GM13976 (cell line): ENCODE measurements around the gene TEX48.
A peak's percentile ranks its signal among the peaks of the same experiment; 100 is the strongest.

Experiments used
- DNase-seq: peaks from one replicate; pipeline ENCODE4 v3.0.0; 2012; ENCODE audit warnings: low spot score
- in situ Hi-C: fragments of 300-500 bp; cut with MboI; formaldehyde crosslinking; loops from one replicate; pipeline ENCODE4 v1.12.0; 2022; ENCODE audit warnings: low sequenced_read_pairs, mixed read lengths, inconsistent platforms; ENCODE audit not compliant: unreplicated experiment
- TF ChIP-seq, protein P1 (sequence below): IDR thresholded peaks from 2 replicates; pipeline ENCODE4 v1.5.1; 2012; ENCODE audit warnings: borderline replicate concordance, mild to moderate bottlenecking; ENCODE audit not compliant: insufficient read depth; ENCODE audit errors: extremely low read depth, missing control alignments, control extremely low read depth

Gene TEX48

DNA sequence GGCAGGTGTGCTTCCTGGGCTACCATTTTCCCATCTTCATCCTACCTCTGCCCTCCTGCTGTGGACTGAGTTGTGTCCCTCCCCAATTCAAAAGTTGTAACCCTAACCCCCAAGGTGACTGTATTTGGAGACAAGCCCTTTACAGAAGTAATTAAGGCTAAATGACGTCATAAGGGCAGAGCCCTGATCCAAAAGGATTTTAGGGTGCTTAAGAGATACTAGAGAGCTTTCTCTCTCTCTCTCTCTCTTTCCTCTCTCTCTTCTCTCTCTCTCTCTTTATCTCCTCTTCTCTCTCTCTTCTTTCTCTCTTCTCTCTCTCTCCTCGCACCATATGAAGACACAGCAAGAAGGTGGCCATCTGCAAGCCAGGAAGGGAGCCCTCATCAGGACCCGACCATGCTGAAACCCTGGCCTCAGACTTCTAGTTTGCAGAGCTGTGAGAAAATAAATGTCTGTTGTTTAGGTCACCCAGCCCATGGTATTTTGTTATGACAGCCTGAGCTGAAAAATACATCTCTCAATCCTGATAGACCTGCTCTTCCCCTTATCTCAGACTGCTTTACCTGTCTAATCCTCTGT is 36.0 kb upstream of the TEX48 start:
- in situ Hi-C loops = no loop called here
- TF ChIP-seq, protein P1, sequence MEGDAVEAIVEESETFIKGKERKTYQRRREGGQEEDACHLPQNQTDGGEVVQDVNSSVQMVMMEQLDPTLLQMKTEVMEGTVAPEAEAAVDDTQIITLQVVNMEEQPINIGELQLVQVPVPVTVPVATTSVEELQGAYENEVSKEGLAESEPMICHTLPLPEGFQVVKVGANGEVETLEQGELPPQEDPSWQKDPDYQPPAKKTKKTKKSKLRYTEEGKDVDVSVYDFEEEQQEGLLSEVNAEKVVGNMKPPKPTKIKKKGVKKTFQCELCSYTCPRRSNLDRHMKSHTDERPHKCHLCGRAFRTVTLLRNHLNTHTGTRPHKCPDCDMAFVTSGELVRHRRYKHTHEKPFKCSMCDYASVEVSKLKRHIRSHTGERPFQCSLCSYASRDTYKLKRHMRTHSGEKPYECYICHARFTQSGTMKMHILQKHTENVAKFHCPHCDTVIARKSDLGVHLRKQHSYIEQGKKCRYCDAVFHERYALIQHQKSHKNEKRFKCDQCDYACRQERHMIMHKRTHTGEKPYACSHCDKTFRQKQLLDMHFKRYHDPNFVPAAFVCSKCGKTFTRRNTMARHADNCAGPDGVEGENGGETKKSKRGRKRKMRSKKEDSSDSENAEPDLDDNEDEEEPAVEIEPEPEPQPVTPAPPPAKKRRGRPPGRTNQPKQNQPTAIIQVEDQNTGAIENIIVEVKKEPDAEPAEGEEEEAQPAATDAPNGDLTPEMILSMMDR = no peak
- DNase-seq = no peak

- TF ChIP-seq, protein P1 = no peak
- no peak for DNase-seq
- in situ Hi-C loops = no loop called here
Measured at GRCh38 chr9:114709636-114710035, 27.6 kb upstream of the TEX48 start.

DNA sequence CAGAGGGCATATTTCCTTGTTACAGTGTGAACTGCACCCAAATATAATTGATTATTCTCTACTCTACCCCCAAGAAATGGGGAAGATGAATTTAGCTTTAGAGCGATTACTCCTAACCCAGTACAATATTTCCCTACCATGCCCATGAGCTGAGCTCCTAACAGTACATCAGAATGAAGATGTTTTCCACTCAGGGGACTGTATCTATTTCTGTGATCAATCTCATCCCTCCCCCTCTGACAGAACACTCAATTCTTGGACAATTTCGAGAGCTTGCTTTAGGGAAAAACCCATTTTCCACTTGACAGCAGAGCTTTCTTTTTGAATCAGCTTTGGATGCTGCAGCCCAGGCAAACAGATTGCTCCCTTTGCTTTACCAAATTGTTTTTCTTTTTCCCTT is 24.7 kb upstream of the TEX48 start:
- in situ Hi-C loops = no loop called here
- TF ChIP-seq, protein P1 = no peak
- no peak for DNase-seq

GRCh38 chr9:114701988-114702387 is 20.0 kb upstream of the TEX48 start:
- in situ Hi-C loops = no loop called here
- TF ChIP-seq, protein P1 = no peak
- no peak for DNase-seq

- peak; percentile 48 for DNase-seq
- TF ChIP-seq, protein P1 = no peak
- in situ Hi-C loops = loop anchor here (25.0 kb wide), 1 partner anchor 814 kb away; no protein-coding TSS in a partner anchor
Measured at GRCh38 chr9:114697951-114698351, 16.0 kb upstream of the TEX48 start.

DNA sequence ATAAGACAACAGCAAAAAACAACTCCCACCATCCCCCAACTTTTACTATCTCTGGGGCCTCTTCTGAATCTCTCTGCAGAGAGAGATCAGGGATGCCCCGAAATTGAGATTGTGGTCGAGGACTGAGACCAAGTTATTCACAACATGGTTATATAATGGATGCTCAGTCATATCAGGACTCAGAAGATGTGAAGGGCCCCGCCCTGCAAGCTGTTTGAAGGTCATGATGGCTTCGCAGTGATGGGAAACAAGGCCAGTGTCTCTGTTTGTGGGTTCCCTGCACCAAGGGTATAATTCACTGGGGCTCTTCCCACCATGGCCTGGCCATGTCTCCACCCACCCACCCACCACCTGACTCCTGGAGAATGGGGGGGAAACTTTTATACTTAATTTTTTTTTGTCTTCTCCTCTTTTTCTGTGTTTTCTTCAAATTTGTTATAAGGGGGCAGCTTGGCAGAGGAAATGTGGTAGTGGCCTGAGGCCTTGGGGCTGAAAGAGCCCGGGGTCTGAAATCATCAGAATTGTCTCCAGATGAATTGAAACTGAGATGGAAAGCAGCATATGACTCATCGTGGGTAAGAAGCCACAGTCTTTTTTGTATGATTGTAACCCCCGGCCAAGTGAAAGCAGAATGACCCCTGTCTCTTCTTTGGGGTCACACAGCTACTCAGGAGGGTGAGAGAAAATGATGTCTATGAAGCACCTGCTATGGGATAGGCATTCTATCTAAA is 15.0 kb upstream of the TEX48 start:
- DNase-seq = peak; percentile 66
- TF ChIP-seq, protein P1 = no peak
- in situ Hi-C loops = loop anchor here (25.0 kb wide), 1 partner anchor 815 kb away; no protein-coding TSS in a partner anchor
